Measurements from ENCODE around the gene SGMS1.
A peak's percentile ranks its signal among the peaks of the same experiment; 100 is the strongest.

The SGMS1 gene

DNA sequence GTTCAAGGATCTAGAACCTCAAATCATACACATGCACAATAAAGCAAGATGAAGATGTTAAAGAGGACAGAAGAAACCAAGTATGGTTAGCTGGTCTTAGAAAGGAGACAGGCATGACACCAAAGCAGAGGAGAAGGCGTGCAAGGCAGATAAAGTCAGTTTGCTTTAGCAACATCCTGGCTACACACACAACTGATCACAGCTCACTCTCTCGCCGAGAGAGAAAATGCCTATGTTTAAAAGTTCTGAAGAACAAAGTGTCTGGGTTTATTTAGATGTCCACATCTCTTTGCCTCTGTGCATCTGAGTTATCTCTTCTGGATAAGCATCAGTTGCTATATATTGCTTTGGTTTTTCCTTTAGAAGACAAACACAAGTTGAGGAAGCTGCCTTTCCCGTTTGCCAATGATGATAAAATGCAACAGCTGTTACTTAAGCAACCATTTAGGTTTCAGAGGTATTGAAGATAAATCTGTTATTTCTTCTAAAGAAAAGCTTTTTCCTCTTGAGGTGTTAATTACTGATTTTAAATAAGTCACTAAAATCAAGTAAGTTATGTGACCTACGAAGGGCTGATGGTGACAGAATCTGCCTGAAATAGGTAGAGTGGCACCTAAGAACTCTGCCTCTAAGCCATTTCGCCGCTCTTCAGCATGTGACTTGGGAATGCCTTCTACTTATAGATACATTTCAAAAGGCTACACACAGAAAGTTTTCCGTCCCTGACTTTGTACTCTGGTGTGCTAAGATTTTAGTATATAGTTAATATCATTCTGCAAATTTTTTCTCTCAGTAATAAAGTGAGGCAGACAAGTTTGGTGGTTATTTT is 226.2 kb downstream of the SGMS1 start:
- DNase-seq (ENCODE audit: low read depth) = no peak

DNA sequence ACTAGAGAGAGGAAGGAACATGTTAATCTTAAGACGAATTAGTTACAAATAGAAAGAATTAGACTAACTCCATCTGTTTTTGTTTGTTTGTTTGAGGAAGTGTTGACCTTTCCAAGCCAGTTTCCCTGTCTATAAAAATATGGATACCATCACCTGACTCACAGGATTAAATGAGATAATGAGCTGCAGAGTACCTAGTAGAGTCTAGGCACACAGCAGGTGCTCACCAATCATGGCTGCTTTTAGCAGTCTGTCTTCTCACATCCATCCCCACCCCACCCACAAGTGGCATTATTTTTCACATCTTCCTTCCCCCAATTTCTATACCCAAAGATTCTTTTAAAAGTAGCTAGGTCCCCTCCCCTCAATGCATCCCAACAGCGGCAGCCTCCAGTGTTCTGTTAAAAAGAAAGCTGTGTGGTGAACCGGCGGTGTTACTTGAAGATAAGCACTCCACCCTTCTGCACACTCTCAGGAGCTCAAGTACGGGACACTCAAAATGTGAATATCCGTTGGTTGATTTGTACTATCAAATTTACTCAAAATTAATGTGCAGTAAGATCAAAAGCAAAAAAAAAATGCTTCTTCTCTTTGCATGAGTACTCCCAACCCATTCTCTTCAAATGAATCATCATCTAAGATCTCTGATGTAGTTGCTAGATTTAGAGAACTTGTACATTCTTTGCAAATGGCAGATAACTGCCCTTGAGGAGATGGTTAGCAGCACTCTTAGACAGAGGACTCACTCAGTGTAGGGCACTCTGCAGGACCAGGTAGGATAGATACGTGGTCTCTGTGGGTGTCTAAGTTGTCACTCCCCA is 227.1 kb downstream of the SGMS1 start:
- peak; percentile 55 for DNase-seq (ENCODE audit: low read depth)
- no peak overlapping the region for H3K4me3 ChIP-seq (ENCODE audit: low read length)
- TF ChIP-seq, protein P1, sequence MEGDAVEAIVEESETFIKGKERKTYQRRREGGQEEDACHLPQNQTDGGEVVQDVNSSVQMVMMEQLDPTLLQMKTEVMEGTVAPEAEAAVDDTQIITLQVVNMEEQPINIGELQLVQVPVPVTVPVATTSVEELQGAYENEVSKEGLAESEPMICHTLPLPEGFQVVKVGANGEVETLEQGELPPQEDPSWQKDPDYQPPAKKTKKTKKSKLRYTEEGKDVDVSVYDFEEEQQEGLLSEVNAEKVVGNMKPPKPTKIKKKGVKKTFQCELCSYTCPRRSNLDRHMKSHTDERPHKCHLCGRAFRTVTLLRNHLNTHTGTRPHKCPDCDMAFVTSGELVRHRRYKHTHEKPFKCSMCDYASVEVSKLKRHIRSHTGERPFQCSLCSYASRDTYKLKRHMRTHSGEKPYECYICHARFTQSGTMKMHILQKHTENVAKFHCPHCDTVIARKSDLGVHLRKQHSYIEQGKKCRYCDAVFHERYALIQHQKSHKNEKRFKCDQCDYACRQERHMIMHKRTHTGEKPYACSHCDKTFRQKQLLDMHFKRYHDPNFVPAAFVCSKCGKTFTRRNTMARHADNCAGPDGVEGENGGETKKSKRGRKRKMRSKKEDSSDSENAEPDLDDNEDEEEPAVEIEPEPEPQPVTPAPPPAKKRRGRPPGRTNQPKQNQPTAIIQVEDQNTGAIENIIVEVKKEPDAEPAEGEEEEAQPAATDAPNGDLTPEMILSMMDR (IDR thresholded peaks at IDR 0.05; ENCODE audit: insufficient read depth, low read depth, low read length, missing control alignments) = no peak

More for the DNA sequence above, 226.2 kb downstream of the SGMS1 start:
- no peak overlapping the region for H3K4me3 ChIP-seq (ENCODE audit: low read length)
- TF ChIP-seq, protein P1 (IDR thresholded peaks at IDR 0.05; ENCODE audit: insufficient read depth, low read depth, low read length, missing control alignments) = no peak

DNA sequence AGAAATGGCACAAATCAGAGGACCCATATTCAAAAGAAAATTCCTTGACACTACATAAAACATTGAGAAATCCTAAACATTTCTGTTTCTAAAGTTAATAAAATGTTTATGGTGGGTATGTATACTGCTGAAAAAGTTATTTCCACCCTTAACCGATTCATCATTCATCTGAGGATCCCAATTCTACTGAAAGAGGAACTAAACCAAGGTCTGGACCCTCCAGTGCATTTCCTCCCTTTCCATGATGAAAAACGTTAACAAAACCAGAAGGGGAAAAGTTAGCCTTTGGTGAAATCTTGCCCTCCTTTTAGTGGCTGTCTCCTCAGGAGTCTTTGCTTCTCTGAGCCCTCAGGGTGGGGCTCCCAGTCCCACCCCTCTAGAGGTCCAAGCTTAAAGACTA is 227.9 kb downstream of the SGMS1 start:
- TF ChIP-seq, protein P1 (IDR thresholded peaks at IDR 0.05; ENCODE audit: insufficient read depth, low read depth, low read length, missing control alignments) = no peak
- H3K4me3 ChIP-seq (ENCODE audit: low read length) = no peak overlapping the region
- DNase-seq (ENCODE audit: low read depth) = no peak

DNA sequence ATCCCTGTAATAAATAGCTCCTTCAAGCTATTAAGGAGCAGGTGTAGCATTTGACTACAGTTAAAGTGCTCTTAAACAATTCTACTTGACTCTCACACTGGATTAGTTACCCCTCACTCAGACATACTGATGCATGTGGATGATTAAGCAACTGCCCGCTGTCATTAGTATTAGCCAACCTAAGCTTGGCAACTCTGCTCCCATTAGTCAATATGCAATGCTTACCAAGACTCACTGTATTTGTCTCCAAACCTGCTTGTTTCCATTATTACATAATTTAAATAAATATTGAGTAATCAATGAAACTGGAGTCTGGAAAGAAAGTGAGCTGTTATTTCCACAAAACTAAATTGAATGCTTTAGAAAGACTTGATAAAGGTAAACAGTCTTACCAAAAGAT is 228.5 kb downstream of the SGMS1 start:
- TF ChIP-seq, protein P1 (IDR thresholded peaks at IDR 0.05; ENCODE audit: insufficient read depth, low read depth, low read length, missing control alignments) = no peak
- H3K4me3 ChIP-seq (ENCODE audit: low read length) = no peak overlapping the region
- DNase-seq (ENCODE audit: low read depth) = peak; percentile 97

DNA sequence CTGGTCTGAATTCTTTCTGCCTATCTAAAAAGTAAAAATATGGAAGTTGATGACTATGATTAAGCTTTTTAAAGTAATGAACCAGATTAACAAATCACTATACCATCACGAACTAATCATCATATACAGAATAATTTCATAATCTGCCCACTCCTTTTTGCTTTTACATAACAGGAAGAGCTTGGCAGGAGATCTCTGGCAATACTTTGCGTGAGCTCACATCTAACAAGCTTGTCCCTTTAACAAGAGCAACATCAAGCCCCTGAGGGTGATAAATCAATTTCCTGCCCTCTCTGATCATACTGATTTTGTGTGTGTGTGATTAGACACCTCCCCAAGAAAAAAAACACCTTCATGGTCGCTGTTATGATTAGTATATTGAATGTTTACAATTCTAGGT is 228.9 kb downstream of the SGMS1 start:
- H3K4me3 ChIP-seq (ENCODE audit: low read length) = no peak overlapping the region
- TF ChIP-seq, protein P1 (IDR thresholded peaks at IDR 0.05; ENCODE audit: insufficient read depth, low read depth, low read length, missing control alignments) = no peak
- peak; percentile 83 for DNase-seq (ENCODE audit: low read depth)

DNA sequence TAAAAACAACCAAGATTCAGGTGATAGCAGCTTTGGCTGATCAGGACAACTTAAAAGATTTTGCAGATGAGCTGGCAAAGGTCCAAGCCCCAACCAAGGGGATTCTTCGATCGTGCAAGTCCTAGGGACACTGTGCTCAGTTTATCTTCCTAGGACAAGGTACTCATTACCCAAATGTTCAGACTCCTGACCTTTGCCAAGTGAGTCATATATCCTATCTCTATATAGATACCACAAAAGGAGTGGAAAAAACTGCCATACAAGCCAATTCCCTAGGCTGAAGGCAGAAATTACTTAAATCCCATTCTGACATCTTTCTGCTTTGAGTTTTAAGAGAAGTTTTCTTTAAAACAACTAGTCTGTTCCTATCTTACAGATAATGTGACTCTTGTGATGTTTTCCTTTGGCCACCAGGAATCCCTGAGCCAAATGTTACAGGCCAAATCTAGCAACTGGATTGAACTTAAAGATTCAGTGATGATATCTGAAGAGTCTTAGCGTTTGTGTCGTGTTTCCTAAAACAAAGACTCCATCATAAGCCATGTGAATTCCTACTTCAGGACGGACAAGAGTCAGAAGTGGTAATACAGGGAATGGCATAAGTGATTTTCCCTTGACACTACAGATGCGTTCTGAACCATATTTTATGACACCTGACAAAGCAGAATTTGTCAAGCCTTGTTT is 229.8 kb downstream of the SGMS1 start:
- no peak overlapping the region for H3K4me3 ChIP-seq (ENCODE audit: low read length)
- TF ChIP-seq, protein P1 (IDR thresholded peaks at IDR 0.05; ENCODE audit: insufficient read depth, low read depth, low read length, missing control alignments) = no peak
- DNase-seq (ENCODE audit: low read depth) = peak; percentile 44

All from epithelial cell of esophagus (primary cell).